HG03097 (cell line): ENCODE results near the gene DGKB.

ENCODE experiments used
- ATAC-seq: cut with Tn5 transposase; IDR thresholded peaks from one replicate; pipeline ENCODE4 v1.9.1; 2021; ENCODE audit not compliant: unreplicated experiment, low FRiP score

Gene DGKB

GRCh38 chr7:14868937-14869336 lies 33.6 kb downstream of the DGKB start:
- ATAC-seq = no peak

DNA sequence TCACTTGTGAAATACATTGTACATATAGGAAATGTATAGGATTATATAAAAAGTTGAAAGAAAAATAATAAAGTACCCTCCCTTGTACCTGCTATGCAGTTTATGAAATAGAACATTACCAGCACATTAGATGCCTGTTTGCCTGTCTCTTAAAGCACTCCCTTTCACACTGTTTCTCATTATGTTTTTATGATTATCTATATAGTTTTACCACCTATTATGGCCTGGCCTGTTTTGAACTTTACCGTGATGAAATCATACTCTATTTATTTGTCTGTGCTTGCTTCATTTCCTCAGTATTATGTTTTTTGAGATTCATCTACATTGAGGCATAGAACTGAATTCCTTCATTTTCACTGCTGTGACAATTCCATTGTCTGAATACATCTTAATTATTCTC lies 41.1 kb downstream of the DGKB start:
- no peak for ATAC-seq

- no peak for ATAC-seq
Measured at GRCh38 chr7:14859267-14859666, 43.3 kb downstream of the DGKB start.

- ATAC-seq = no peak
Measured at GRCh38 chr7:14858866-14859265, 43.7 kb downstream of the DGKB start.

DNA sequence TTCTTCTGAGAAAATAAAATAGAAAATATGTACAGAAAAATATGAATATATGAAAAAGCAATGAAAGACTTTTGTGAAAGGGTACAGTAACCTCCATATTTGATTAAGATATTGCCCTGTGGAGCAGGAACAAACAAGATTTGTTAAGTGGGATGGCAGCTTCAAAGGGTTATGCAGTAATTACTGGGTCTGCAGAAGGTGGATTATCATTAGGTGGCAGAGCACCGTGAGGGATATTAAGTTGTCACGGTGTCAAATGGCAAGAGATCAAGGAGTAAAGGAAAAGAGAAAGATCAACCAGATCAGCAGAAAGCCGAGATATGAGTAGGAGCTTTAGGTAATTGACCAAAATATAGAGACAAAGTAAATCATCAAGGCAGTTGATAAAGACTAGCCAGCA lies 44.1 kb downstream of the DGKB start:
- no peak for ATAC-seq

- no peak for ATAC-seq
Measured at GRCh38 chr7:14855033-14855794, 47.3 kb downstream of the DGKB start.

DNA sequence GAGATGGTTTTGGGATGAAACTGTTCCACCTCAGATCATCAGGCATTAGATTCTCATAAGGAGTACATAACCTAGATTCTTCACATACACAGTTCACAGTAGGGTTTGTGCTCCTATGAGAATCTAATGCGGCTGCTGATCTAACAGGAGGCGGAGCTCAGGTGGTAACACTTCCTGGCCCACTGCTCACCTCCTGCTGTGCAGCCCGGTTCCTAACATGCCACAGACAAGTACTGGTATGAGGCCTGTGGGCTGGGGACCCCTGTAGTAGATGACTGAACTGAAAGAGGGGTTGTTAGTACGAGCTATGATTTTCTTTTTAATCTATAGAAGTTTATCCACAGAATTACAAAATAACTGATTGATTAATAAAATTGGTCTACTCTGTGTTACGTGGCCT lies 48.1 kb downstream of the DGKB start:
- ATAC-seq = no peak

DNA sequence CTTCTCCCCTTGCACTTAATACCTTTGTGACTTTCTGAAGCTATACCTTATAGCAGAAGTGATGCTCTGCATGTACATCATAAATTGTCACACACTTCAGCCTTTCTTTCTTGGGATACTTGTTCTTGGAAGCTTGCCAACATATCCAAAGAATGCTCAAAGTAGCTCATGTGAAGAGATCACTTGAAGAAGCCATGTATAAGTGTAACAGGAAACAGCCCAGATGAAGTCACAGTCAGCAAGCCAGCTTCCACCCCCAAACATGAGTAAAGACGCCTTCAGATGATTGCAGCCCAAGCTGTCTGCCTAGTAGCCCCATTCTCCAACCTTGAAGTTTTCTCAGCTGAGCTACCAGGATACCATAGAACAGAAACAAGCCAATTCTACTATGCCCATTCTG lies 50.9 kb downstream of the DGKB start:
- no peak for ATAC-seq

- no peak for ATAC-seq
Measured at GRCh38 chr7:14850039-14850438, 52.5 kb downstream of the DGKB start.

- ATAC-seq = no peak
Measured at GRCh38 chr7:14846405-14846804, 56.1 kb downstream of the DGKB start.

- no peak for ATAC-seq
Measured at GRCh38 chr7:14843755-14844154, 58.8 kb downstream of the DGKB start.

GRCh38 chr7:14842523-14842922 lies 60.0 kb downstream of the DGKB start:
- ATAC-seq = no peak

- no peak for ATAC-seq
Measured at GRCh38 chr7:14841869-14842268, 60.7 kb downstream of the DGKB start.

DNA sequence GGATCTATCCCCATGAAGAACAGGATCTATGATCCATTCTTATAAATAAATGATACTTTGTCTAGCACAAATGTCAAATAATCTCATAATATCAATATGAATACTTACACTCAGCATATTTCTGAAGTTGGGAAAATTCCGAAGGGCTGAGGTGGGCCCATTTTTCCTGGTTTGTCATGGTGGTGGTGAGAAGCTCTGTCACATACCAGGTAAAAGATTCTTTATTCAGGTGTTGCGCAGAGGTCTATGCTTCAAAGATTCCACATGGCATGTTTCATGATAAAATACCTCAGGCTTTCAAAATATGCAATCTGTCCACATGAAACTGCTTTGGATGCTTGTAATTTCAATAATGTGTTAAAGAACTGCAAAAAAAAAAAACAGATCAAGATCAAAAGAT lies 61.5 kb downstream of the DGKB start:
- no peak for ATAC-seq

DNA sequence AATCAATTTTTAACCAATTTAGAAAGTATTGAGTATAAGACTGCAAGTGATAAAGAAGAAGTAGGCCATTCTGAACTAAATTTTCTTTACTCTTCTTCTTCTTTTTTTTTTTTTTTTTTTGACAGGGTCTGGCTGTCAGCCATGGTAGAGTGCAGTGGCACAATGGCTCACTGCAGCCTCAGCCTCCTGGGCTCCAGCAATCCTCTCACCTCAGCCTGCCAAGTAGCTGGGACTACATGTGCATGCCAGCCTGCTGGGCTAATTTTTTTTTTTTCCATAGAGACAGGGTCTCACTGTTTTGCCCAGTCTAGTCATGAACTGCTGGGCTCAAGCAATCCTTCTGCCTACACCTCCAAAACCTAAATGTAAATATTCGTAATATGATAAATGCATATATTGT lies 63.2 kb downstream of the DGKB start:
- no peak for ATAC-seq

DNA sequence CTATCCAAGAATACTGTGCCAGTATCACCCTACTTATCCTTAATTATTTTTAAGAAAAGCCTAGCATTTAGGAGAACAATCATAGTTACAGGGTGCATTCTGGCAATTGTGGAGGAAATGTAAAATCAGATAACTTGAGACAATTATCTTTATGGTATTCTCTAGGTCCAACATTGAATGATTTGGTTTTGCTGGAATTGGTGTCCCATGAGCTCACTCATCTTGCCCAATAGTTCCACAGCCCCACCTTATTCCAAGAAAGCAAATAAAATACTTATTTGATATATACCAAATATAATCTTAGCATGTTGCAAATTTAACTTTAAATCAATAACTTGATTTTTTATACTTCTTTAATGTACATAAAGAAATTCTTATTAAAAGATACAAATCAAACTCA lies 65.3 kb downstream of the DGKB start:
- no peak for ATAC-seq

DNA sequence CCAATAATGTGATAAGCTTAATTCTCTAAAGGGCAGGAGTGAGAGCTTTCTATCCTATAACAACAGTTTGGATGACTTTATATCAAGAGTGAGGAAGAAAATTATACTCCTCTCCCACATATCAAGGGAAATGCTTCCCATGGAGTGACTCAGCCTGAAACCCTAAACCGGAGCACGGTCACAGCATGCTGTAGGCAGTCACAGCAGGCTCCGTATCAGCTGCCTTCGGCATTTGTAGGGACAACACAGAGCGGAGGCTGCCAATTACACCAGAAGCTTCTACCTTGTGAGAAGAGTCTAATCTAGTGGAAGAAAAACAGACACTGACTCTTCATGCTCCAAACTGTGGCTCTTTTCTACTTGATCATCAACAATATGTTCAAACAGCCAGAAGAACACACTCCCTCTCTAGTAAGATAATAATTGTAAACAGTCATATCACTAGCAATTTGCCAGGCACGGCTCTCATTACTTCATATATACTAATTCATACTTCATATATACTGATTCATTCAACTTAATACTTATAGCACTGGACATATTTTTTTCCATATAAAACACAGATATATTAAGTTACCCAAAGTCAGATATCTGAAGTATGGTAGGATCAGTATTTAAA lies 65.9 kb downstream of the DGKB start:
- no peak for ATAC-seq

- no peak for ATAC-seq
Measured at GRCh38 chr7:14836006-14836405, 66.5 kb downstream of the DGKB start.

GRCh38 chr7:14835384-14835783 lies 67.2 kb downstream of the DGKB start:
- no peak for ATAC-seq

GRCh38 chr7:14834883-14835282 lies 67.7 kb downstream of the DGKB start:
- no peak for ATAC-seq

GRCh38 chr7:14834456-14834855 lies 68.1 kb downstream of the DGKB start:
- no peak for ATAC-seq

- ATAC-seq = no peak
Measured at GRCh38 chr7:14833707-14834106, 68.8 kb downstream of the DGKB start.
